PC-9 (cell line): ENCODE data around the gene CNFN. TPM values are rescaled to one million over a fixed set of nuclear protein-coding genes. Genes with fewer than 3 reads are reported as not detected.

Source experiments
- BruUV-seq: library from RNA; stranded (reverse); fragments of 400-500 nt; replicated peaks from 2 replicates; lab custom pipeline; 2021; lab: Mats Ljungman, UMichigan
- CTCF ChIA-PET: fragments of 300-600 bp; sonication (Branson Sonifier 250); formaldehyde crosslinking; loops from one replicate; lab custom pipeline; 2022; ENCODE audit warnings: antibody characterized with exemption; lab: Charles Lee
- POLR2A ChIA-PET: fragments of 300-600 bp; sonication (Branson Sonifier 250); formaldehyde crosslinking; loops from one replicate; lab custom pipeline; 2022; ENCODE audit warnings: antibody characterized with exemption; ENCODE audit not compliant: unreplicated experiment; lab: Charles Lee
- DNase-seq, 2 experiments: peaks; one replicate each; pipeline versions ENCODE4 v3.0.0 to v3.0.0-alpha.2; 2015 to 2022; ENCODE audit warnings: mixed read lengths in 1 of 2
- H2AFZ ChIP-seq: fragments of 200-600 bp; sonication (generic); 2 replicates; pipeline ENCODE4 v1.8.1; 2017; ENCODE audit warnings: antibody characterized with exemption
- H3F3A ChIP-seq: fragments of 200-600 bp; sonication (generic); 2 replicates; pipeline ENCODE4 v1.8.1; 2017; ENCODE audit warnings: antibody characterized with exemption, mild to moderate bottlenecking, low read depth; ENCODE audit not compliant: insufficient read depth
- H3K27ac ChIP-seq: fragments of 200-600 bp; sonication (generic); 2 replicates; pipeline ENCODE4 v1.6.1; 2016; ENCODE audit warnings: mixed run types
- H3K27me3 ChIP-seq: fragments of 200-600 bp; sonication (generic); 2 replicates; pipeline ENCODE4 v1.6.1; 2016; ENCODE audit warnings: low read depth, mixed run types; ENCODE audit not compliant: insufficient read depth
- H3K36me3 ChIP-seq: fragments of 200-600 bp; sonication (generic); 2 replicates; pipeline ENCODE4 v1.6.1; 2016; ENCODE audit warnings: low read depth, mixed run types
- H3K4me1 ChIP-seq: fragments of 200-600 bp; sonication (generic); replicated peaks from 2 replicates; pipeline ENCODE4 v1.6.1; 2016; ENCODE audit warnings: mixed run types; ENCODE audit not compliant: insufficient read depth
- H3K4me2 ChIP-seq: fragments of 200-600 bp; sonication (generic); 2 replicates; pipeline ENCODE4 v1.6.1; 2017; ENCODE audit warnings: mixed run types
- H3K4me3 ChIP-seq: fragments of 200-600 bp; sonication (generic); 2 replicates; pipeline ENCODE4 v1.6.1; 2016; ENCODE audit warnings: mixed run types
- H3K79me2 ChIP-seq: fragments of 200-600 bp; sonication (generic); 2 replicates; pipeline ENCODE4 v1.6.1; 2017; ENCODE audit warnings: low read depth, mixed run types
- H3K9me2 ChIP-seq: fragments of 200-600 bp; sonication (generic); 2 replicates; pipeline ENCODE4 v1.8.1; 2017; ENCODE audit warnings: mild to moderate bottlenecking; ENCODE audit not compliant: insufficient read depth
- H3K9me3 ChIP-seq: fragments of 200-600 bp; sonication (generic); 2 replicates; pipeline ENCODE4 v1.8.1; 2016; ENCODE audit warnings: low read depth; ENCODE audit not compliant: insufficient read depth
- H4K20me1 ChIP-seq: fragments of 200-600 bp; sonication (generic); 2 replicates; pipeline ENCODE4 v1.8.1; 2017; ENCODE audit not compliant: insufficient read depth
- EZH2 ChIP-seq: fragments of 200-600 bp; sonication (generic); IDR thresholded peaks from 2 replicates; pipeline ENCODE4 v1.8.0; 2017; ENCODE audit warnings: antibody characterized with exemption, low read depth
- intact Hi-C: fragments of 100-400 bp; cut with micrococcal nuclease; formaldehyde crosslinking; loops from one replicate; pipeline ENCODE4 v1.10.0; 2022; ENCODE audit not compliant: unreplicated experiment
- total RNA-seq: library from RNA; stranded (reverse); gene quantifications from 2 replicates; pipeline ENCODE4 v1.2.3, GENCODE V29; 2021
- TF ChIP-seq, protein P1 (sequence below): fragments of 200-600 bp; sonication (generic); conservative IDR thresholded peaks from 2 replicates; pipeline ENCODE4 v1.6.1; 2017; ENCODE audit warnings: mixed run types, antibody characterized with exemption, mild to moderate bottlenecking, moderate library complexity

Gene CNFN
- total RNA-seq, 1 experiment from 2014 or later, result 4.9 TPM

GRCh38 chr19:42362342-42362741 lies 27.8 kb downstream of the CNFN start:
- BruUV-seq, result no TSS peak
- DNase-seq, result no peak
- no peaks in the 10 kb centered on the region for H3K36me3 ChIP-seq
- intact Hi-C loops, result no loop called here
- no peak overlapping the region for H3K27ac ChIP-seq
- no peaks in the 10 kb centered on the region for H3K4me1 ChIP-seq
- no peak overlapping the region for H3K4me2 ChIP-seq
- no peaks in the 10 kb centered on the region for H3K9me2 ChIP-seq
- ChIA-PET CTCF (no interaction called here), POLR2A (no interaction called here)
- no peaks in the 10 kb centered on the region; the same call in 1 of the 2 replicates for H3K9me3 ChIP-seq
- H3K79me2 ChIP-seq, result no peaks in the 10 kb centered on the region
- H4K20me1 ChIP-seq, result no peaks in the 10 kb centered on the region
- TF ChIP-seq EZH2, result no peak
- TF ChIP-seq, protein P1, sequence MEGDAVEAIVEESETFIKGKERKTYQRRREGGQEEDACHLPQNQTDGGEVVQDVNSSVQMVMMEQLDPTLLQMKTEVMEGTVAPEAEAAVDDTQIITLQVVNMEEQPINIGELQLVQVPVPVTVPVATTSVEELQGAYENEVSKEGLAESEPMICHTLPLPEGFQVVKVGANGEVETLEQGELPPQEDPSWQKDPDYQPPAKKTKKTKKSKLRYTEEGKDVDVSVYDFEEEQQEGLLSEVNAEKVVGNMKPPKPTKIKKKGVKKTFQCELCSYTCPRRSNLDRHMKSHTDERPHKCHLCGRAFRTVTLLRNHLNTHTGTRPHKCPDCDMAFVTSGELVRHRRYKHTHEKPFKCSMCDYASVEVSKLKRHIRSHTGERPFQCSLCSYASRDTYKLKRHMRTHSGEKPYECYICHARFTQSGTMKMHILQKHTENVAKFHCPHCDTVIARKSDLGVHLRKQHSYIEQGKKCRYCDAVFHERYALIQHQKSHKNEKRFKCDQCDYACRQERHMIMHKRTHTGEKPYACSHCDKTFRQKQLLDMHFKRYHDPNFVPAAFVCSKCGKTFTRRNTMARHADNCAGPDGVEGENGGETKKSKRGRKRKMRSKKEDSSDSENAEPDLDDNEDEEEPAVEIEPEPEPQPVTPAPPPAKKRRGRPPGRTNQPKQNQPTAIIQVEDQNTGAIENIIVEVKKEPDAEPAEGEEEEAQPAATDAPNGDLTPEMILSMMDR, result no peak
- no peak overlapping the region for H3K4me3 ChIP-seq
- H2AFZ ChIP-seq, result no peak overlapping the region
- H3K27me3 ChIP-seq, result no peaks in the 10 kb centered on the region
- H3F3A ChIP-seq, result no peaks in the 10 kb centered on the region

- Histone ChIP-seq H4K20me1 (no peaks in the 10 kb centered on the region), H3F3A (no peaks in the 10 kb centered on the region), H3K27me3 (no peaks in the 10 kb centered on the region), H2AFZ (no peak overlapping the region), H3K9me2 (no peaks in the 10 kb centered on the region), H3K4me2 (no peak overlapping the region), H3K4me1 (no peaks in the 10 kb centered on the region), H3K27ac (no peak overlapping the region), H3K9me3 (no peaks in the 10 kb centered on the region; the same call in 1 of the 2 replicates), H3K36me3 (no peaks in the 10 kb centered on the region), H3K79me2 (no peaks in the 10 kb centered on the region), H3K4me3 (no peak overlapping the region)
- intact Hi-C loops, result no loop called here
- no peak for TF ChIP-seq EZH2
- TF ChIP-seq, protein P1, result no peak
- no TSS peak for BruUV-seq
- ChIA-PET CTCF (no interaction called here), POLR2A (no interaction called here)
- no peak for DNase-seq
These were observed 28.6 kb downstream of the CNFN start for GRCh38 chr19:42361545-42361910.

DNA sequence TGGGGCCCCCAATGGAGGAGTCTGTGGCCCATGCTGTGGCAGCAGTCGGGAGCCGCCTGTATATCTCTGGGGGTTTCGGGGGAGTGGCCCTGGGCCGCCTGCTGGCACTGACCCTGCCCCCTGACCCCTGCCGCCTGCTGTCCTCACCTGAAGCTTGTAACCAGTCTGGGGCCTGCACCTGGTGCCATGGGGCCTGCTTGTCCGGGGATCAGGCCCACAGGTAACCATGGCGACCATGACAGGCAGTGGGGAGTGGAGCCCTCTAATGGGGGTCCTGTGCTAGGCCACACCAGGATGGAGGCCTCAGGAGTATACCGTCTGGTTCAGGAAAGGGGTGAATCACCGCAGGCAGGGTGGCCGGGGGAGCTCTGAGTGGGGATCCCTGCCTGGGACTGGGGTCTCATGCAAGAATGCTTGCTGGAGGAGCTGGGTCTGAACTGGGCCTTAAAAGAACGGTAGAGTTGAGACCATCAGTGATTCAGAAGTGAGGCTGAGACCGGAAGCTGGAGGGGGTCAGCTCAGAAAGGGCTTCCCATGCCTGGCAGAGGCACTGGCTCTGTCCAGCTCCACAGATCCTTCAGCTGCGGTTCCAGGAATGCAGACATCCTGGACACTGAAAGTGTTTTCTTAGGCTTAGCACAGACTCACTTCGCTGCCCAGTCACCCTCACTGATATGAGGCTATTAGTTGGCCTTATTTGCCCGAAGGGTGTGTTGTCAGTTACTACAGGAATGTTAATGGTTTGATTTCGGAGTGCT lies 29.1 kb downstream of the CNFN start:
- Histone ChIP-seq H3K4me2 (no peak overlapping the region), H3K9me3 (no peaks in the 10 kb centered on the region; the same call in 1 of the 2 replicates), H3K4me1 (no peaks in the 10 kb centered on the region), H3F3A (no peaks in the 10 kb centered on the region), H3K36me3 (no peaks in the 10 kb centered on the region), H3K9me2 (no peaks in the 10 kb centered on the region), H2AFZ (no peak overlapping the region), H3K79me2 (no peaks in the 10 kb centered on the region), H3K27me3 (no peaks in the 10 kb centered on the region), H3K4me3 (no peak overlapping the region), H3K27ac (no peak overlapping the region), H4K20me1 (no peaks in the 10 kb centered on the region)
- DNase-seq, result no peak
- BruUV-seq, result no TSS peak
- intact Hi-C loops, result no loop called here
- TF ChIP-seq, protein P1, result no peak
- POLR2A ChIA-PET, result no interaction called here
- CTCF ChIA-PET, result no interaction called here
